Vagina (tissue), 2 donors: ENCODE data around the gene SEMA4C. TPM values are rescaled to one million over a fixed set of nuclear protein-coding genes. Genes with fewer than 3 reads are reported as not detected.

Source experiments
- DNase-seq, 2 donors: peaks; one replicate each; pipeline ENCODE4 v3.0.0-alpha.2; 2017; ENCODE audit errors: extremely low spot score in 2 of 2
- H3K27ac ChIP-seq: fragments of 200-600 bp; sonication (generic); one replicate; pipeline ENCODE4 v1.5.1; 2019
- H3K27me3 ChIP-seq: fragments of 200-600 bp; sonication (generic); one replicate; pipeline ENCODE4 v1.5.1; 2019
- H3K36me3 ChIP-seq, 2 donors: fragments of 200-600 bp; sonication (generic); one replicate each; pipeline ENCODE4 v1.5.1; 2017 to 2019
- H3K4me1 ChIP-seq: fragments of 200-600 bp; sonication (generic); one replicate; pipeline ENCODE4 v1.5.1; 2019
- H3K4me3 ChIP-seq, 2 donors: fragments of 200-600 bp; sonication (generic); 1 replicate in 1 of 2; 2 replicates in 1 of 2; pipeline ENCODE4 v1.5.1; 2016 to 2019
- H3K9me3 ChIP-seq: fragments of 200-600 bp; sonication (generic); one replicate; pipeline ENCODE4 v1.5.1; 2019
- POLR2A ChIP-seq, 2 donors: fragments of 450-650 bp; IDR thresholded peaks; one replicate each; pipeline ENCODE4 v1.6.1; 2017; ENCODE audit warnings: antibody characterized with exemption in 2 of 2, mild to moderate bottlenecking in 2 of 2, moderate library complexity in 2 of 2
- POLR2AphosphoS5 ChIP-seq, 2 donors: sonication (generic); formaldehyde crosslinking; IDR thresholded peaks; one replicate each; pipeline ENCODE4 v1.9.0; 2017; ENCODE audit warnings: antibody characterized with exemption in 2 of 2, mild to moderate bottlenecking in 2 of 2, low read depth in 1 of 2; ENCODE audit not compliant: insufficient read depth in 1 of 2
- intact Hi-C: fragments of 100-400 bp; cut with DNase I; formaldehyde crosslinking; loops from one replicate; pipeline ENCODE4 v1.15.1; 2023
- total RNA-seq: library from RNA; depleted of rRNA; stranded (reverse); fragments of >200 nt; gene quantifications from one replicate; pipeline ENCODE4 v1.2.3, GENCODE V29; 2016
- TF ChIP-seq, protein P1 (sequence below), 3 experiments: fragments of 450-650 bp in 2 of 3; fragments of 200-600 bp in 1 of 3; sonication (generic) in 1 of 3; IDR thresholded peaks; one replicate each; pipeline ENCODE4 v1.5.1; 2017 to 2019; ENCODE audit warnings: antibody characterized with exemption in 3 of 3, mild to moderate bottlenecking in 2 of 3, moderate library complexity in 2 of 3

Gene SEMA4C
- total RNA-seq, 1 donor from 2014 or later, result 60.6 TPM

- peaks cover 0 to 1% of the 10 kb centered on the region in 2 donors for H3K36me3 ChIP-seq
- DNase-seq, result no peak
- H3K9me3 ChIP-seq, result no peaks in the 10 kb centered on the region
- no peaks in the 10 kb centered on the region for H3K27me3 ChIP-seq
- intact Hi-C loops, result loop anchor here (5.0 kb wide), 1 partner anchor 58 kb away; the partner anchor contains the start of gene CNNM4
- H3K4me3 ChIP-seq, result no peak overlapping the region
- no peak overlapping the region for H3K27ac ChIP-seq
- TF ChIP-seq, protein P1, sequence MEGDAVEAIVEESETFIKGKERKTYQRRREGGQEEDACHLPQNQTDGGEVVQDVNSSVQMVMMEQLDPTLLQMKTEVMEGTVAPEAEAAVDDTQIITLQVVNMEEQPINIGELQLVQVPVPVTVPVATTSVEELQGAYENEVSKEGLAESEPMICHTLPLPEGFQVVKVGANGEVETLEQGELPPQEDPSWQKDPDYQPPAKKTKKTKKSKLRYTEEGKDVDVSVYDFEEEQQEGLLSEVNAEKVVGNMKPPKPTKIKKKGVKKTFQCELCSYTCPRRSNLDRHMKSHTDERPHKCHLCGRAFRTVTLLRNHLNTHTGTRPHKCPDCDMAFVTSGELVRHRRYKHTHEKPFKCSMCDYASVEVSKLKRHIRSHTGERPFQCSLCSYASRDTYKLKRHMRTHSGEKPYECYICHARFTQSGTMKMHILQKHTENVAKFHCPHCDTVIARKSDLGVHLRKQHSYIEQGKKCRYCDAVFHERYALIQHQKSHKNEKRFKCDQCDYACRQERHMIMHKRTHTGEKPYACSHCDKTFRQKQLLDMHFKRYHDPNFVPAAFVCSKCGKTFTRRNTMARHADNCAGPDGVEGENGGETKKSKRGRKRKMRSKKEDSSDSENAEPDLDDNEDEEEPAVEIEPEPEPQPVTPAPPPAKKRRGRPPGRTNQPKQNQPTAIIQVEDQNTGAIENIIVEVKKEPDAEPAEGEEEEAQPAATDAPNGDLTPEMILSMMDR (IDR thresholded peaks at IDR 0.05), result no peak
- no peak for TF ChIP-seq POLR2AphosphoS5 (IDR thresholded peaks at IDR 0.05; ENCODE audit: insufficient read depth in 1 of 2, low read depth in 1 of 2)
- no peak for TF ChIP-seq POLR2A (IDR thresholded peaks at IDR 0.05)
- H3K4me1 ChIP-seq, result peaks cover 65% of the 10 kb centered on the region
These were observed 49.9 kb downstream of the SEMA4C start for GRCh38 chr2:96819876-96820511.

- DNase-seq, result no peak
- Histone ChIP-seq H3K9me3 (no peaks in the 10 kb centered on the region), H3K27me3 (no peaks in the 10 kb centered on the region), H3K4me1 (peaks cover 66% of the 10 kb centered on the region), H3K4me3 (no peak overlapping the region), H3K36me3 (no peaks in the 10 kb centered on the region), H3K27ac (no peak overlapping the region)
- intact Hi-C loops, result loop anchor here (5.0 kb wide), 1 partner anchor 57 kb away; the partner anchor contains the start of gene CNNM4
- TF ChIP-seq POLR2AphosphoS5 (IDR thresholded peaks at IDR 0.05; ENCODE audit: insufficient read depth in 1 of 2, low read depth in 1 of 2), result no peak
- no peak for TF ChIP-seq POLR2A (IDR thresholded peaks at IDR 0.05)
- TF ChIP-seq, protein P1 (IDR thresholded peaks at IDR 0.05), result no peak
These were observed 50.6 kb downstream of the SEMA4C start for GRCh38 chr2:96819128-96819875.

- intact Hi-C loops, result loop anchor here (5.0 kb wide), 1 partner anchor 56 kb away; the partner anchor contains the start of gene CNNM4
- no peak for DNase-seq
- H3K4me1 ChIP-seq, result peaks cover 58% of the 10 kb centered on the region
These were observed 52.0 kb downstream of the SEMA4C start for GRCh38 chr2:96817882-96818281.

DNA sequence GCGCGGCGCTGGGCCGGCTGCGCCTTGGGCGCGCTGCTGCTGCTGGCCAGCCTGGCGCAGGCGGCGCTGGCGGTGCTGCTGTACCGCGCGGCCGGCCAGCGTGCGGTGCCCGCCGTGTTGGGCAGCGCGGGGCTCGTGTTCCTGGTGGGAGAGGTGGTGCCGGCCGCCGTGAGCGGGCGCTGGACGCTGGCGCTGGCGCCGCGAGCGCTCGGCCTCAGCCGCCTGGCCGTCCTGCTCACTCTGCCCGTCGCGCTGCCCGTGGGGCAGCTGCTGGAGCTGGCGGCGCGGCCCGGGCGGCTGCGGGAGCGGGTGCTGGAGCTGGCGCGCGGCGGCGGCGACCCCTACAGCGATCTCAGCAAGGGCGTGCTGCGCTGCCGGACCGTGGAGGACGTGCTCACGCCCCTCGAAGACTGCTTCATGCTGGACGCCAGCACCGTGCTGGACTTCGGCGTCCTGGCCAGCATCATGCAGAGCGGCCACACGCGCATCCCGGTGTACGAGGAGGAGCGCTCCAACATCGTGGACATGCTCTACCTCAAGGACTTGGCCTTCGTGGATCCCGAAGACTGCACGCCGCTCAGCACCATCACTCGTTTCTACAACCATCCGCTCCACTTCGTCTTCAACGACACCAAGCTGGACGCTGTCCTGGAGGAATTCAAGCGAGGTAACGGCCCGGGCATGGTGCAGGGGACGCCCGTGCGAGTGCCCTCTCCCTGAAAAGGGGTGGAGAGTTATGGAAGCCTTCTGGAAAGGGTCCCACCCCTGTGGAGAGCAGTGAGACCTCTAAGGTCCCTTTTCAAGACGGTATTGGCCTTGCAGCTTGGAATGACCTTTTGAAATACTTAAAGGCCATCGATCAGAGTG lies 52.8 kb downstream of the SEMA4C start:
- no peaks in the 10 kb centered on the region for H3K27me3 ChIP-seq
- H3K36me3 ChIP-seq, result no peaks in the 10 kb centered on the region
- H3K9me3 ChIP-seq, result no peaks in the 10 kb centered on the region
- TF ChIP-seq POLR2A (IDR thresholded peaks at IDR 0.05), result no peak
- peak overlapping the region; percentile 71 to 73 for H3K4me3 ChIP-seq
- intact Hi-C loops, result loop anchor here (5.0 kb wide), 1 partner anchor 55 kb away; the partner anchor contains the start of gene CNNM4
- peaks cover 58% of the 10 kb centered on the region for H3K4me1 ChIP-seq
- peak overlapping the region; percentile 90 for H3K27ac ChIP-seq
- no peak for DNase-seq

More at GRCh38 chr2:96817882-96818281, 52.0 kb downstream of the SEMA4C start:
- Histone ChIP-seq H3K27ac (no peak overlapping the region), H3K4me3 (peak overlapping the region; percentile 71 to 73), H3K36me3 (no peaks in the 10 kb centered on the region), H3K9me3 (no peaks in the 10 kb centered on the region), H3K27me3 (no peaks in the 10 kb centered on the region)
- TF ChIP-seq POLR2AphosphoS5 (IDR thresholded peaks at IDR 0.05; ENCODE audit: insufficient read depth in 1 of 2, low read depth in 1 of 2) (no peak), POLR2A (IDR thresholded peaks at IDR 0.05) (no peak)
- TF ChIP-seq, protein P1 (IDR thresholded peaks at IDR 0.05), result no peak
